HG03064 (cell line): Measurements from ENCODE around the gene ATIC.

Source experiments
- ATAC-seq: cut with Tn5 transposase; IDR thresholded peaks from one replicate; pipeline ENCODE4 v1.9.1; 2021; ENCODE audit warnings: low read depth; ENCODE audit not compliant: unreplicated experiment

The ATIC gene

GRCh38 chr2:215313255-215313613, 1.4 kb downstream of the ATIC start:
- no peak for ATAC-seq

GRCh38 chr2:215314896-215315295, 3.0 kb downstream of the ATIC start:
- no peak for ATAC-seq

- ATAC-seq, result no peak
Measured at GRCh38 chr2:215315301-215315700, 3.4 kb downstream of the ATIC start.

GRCh38 chr2:215316336-215316735, 4.5 kb downstream of the ATIC start:
- no peak for ATAC-seq

- ATAC-seq, result no peak
Measured at GRCh38 chr2:215319500-215319899, 7.6 kb downstream of the ATIC start.

GRCh38 chr2:215320102-215320501, 8.2 kb downstream of the ATIC start:
- ATAC-seq, result no peak

- ATAC-seq, result no peak
Measured at GRCh38 chr2:215320679-215321078, 8.8 kb downstream of the ATIC start.

GRCh38 chr2:215324811-215325210, 13.0 kb downstream of the ATIC start:
- ATAC-seq, result no peak

- no peak for ATAC-seq
Measured at GRCh38 chr2:215328066-215328465, 16.2 kb downstream of the ATIC start.

GRCh38 chr2:215332872-215333595, 21.2 kb downstream of the ATIC start:
- ATAC-seq, result peak; percentile 71

- ATAC-seq, result no peak
Measured at GRCh38 chr2:215338883-215339679, 27.2 kb downstream of the ATIC start.

- ATAC-seq, result no peak
Measured at GRCh38 chr2:215347878-215348277, 36.0 kb downstream of the ATIC start.

GRCh38 chr2:215352602-215353001, 40.7 kb downstream of the ATIC start:
- ATAC-seq, result no peak

- no peak for ATAC-seq
Measured at GRCh38 chr2:215354771-215355695, 43.2 kb downstream of the ATIC start.

- ATAC-seq, result no peak
Measured at GRCh38 chr2:215355801-215356200, 43.9 kb downstream of the ATIC start.

- ATAC-seq, result no peak
Measured at GRCh38 chr2:215356334-215356947, 44.6 kb downstream of the ATIC start.

GRCh38 chr2:215356948-215357461, 45.1 kb downstream of the ATIC start:
- ATAC-seq, result no peak

- no peak for ATAC-seq
Measured at GRCh38 chr2:215357660-215358059, 45.8 kb downstream of the ATIC start.

GRCh38 chr2:215358312-215358845, 46.5 kb downstream of the ATIC start:
- ATAC-seq, result no peak
